ENCODE results near the gene FNDC4.

The FNDC4 gene

GRCh38 chr2:27493948-27494283 is 1.1 kb downstream of the FNDC4 start:
- no peak for DNase-seq (ENCODE audit: low read depth in 2 of 2)

- DNase-seq (ENCODE audit: low read depth in 2 of 2), result no peak
Observed at GRCh38 chr2:27492557-27492956, 2.4 kb downstream of the FNDC4 start.

- DNase-seq (ENCODE audit: low read depth in 2 of 2), result peak; percentile 91
Observed at GRCh38 chr2:27489498-27490397, 5.3 kb downstream of the FNDC4 start, which contains the start of gene IFT172. Gene IFT172 (minus strand): TSS chr2:27489743. CDS start chr2:27489653, 90 bp downstream.

GRCh38 chr2:27489118-27489497 is 5.9 kb downstream of the FNDC4 start:
- no peak for DNase-seq (ENCODE audit: low read depth in 2 of 2)

- no peak for DNase-seq (ENCODE audit: low read depth in 2 of 2)
Observed at GRCh38 chr2:27485496-27485895, 9.5 kb downstream of the FNDC4 start.

GRCh38 chr2:27471961-27472360 is 23.0 kb downstream of the FNDC4 start:
- DNase-seq (ENCODE audit: low read depth in 2 of 2), result no peak

GRCh38 chr2:27464443-27464842 is 30.6 kb downstream of the FNDC4 start:
- DNase-seq (ENCODE audit: low read depth in 2 of 2), result no peak

- no peak for DNase-seq (ENCODE audit: low read depth in 2 of 2)
Observed at GRCh38 chr2:27461118-27461517, 33.9 kb downstream of the FNDC4 start.

GRCh38 chr2:27453968-27454367 is 41.0 kb downstream of the FNDC4 start:
- no peak for DNase-seq (ENCODE audit: low read depth in 2 of 2)

- no peak for DNase-seq (ENCODE audit: low read depth in 2 of 2)
Observed at GRCh38 chr2:27451095-27451494, 43.9 kb downstream of the FNDC4 start.

- DNase-seq (ENCODE audit: low read depth in 2 of 2), result no peak
Observed at GRCh38 chr2:27448381-27448780, 46.6 kb downstream of the FNDC4 start.

- no peak for DNase-seq (ENCODE audit: low read depth in 2 of 2)
Observed at GRCh38 chr2:27446057-27446456, 48.9 kb downstream of the FNDC4 start.

GRCh38 chr2:27445615-27446014 is 49.4 kb downstream of the FNDC4 start:
- no peak for DNase-seq (ENCODE audit: low read depth in 2 of 2)

- no peak for DNase-seq (ENCODE audit: low read depth in 2 of 2)
Observed at GRCh38 chr2:27445155-27445554, 49.8 kb downstream of the FNDC4 start.

GRCh38 chr2:27442920-27443282 is 52.1 kb downstream of the FNDC4 start:
- no peak for DNase-seq (ENCODE audit: low read depth in 2 of 2)

- DNase-seq (ENCODE audit: low read depth in 2 of 2), result no peak
Observed at GRCh38 chr2:27441958-27442919, 52.8 kb downstream of the FNDC4 start, which contains the start of gene KRTCAP3. Gene KRTCAP3 (plus strand): TSS chr2:27442381. CDS start chr2:27442413, 32 bp downstream.

Measured in fibroblast of skin of left quadriceps (primary cell).